ENCODE results near the gene FAM83F. TPM values are rescaled to one million over a fixed set of nuclear protein-coding genes. Genes with fewer than 3 reads are reported as not detected.

FAM83F gene
- polyA plus RNA-seq, 4 donors, result 8.5 to 19.9 (median 14.0) TPM

DNA sequence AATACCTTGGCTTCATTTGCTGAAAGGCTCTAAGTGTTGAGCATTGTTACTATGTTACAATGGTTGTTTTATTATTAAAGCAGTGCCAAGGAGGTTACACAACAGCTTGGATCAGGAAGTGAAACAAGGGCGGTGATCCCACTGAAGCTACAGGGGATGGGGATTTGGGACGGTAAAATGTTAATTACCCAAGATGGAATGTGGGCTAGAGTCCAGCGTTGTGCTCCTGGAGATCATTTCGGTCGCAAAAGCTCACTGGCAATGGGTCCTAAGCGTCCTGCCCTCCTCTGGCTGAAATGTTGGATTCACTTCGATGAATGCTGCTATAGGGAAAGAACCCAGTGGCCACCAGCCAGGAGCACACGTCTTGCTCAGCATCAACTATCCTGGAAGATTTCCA lies 48.3 kb downstream of the FAM83F start:
- 56 to 83% (median 70%) methylated on average over 8 of the region's 8 CpGs for WGBS, 3 donors
- Histone ChIP-seq H3K36me3 (ENCODE audit: control insufficient read depth in 3 of 3, insufficient read depth in 2 of 3, low read depth in 1 of 3, low read length in 3 of 3) (no peaks in the 10 kb centered on the region), H3K27me3 (ENCODE audit: control insufficient read depth in 3 of 3, insufficient read depth in 3 of 3, low read length in 3 of 3) (no peaks in the 10 kb centered on the region), H3K9me3 (ENCODE audit: control insufficient read depth in 2 of 2, insufficient read depth in 1 of 2, low read depth in 1 of 2, low read length in 1 of 2) (no peaks in the 10 kb centered on the region), H3K4me1 (ENCODE audit: control insufficient read depth in 3 of 3, insufficient read depth in 2 of 3, low read depth in 1 of 3, low read length in 2 of 3) (peaks cover 2 to 12% (median 7%) of the 10 kb centered on the region in 3 donors), H3K4me3 (ENCODE audit: low read depth in 1 of 3, low read length in 3 of 3) (no peak overlapping the region), H3K27ac (ENCODE audit: low read depth in 1 of 3, low read length in 2 of 3) (peak overlapping the region in 1 of 3 donors; percentile 95)
- FAIRE-seq (no peak), DNase-seq (no peak)

DNA sequence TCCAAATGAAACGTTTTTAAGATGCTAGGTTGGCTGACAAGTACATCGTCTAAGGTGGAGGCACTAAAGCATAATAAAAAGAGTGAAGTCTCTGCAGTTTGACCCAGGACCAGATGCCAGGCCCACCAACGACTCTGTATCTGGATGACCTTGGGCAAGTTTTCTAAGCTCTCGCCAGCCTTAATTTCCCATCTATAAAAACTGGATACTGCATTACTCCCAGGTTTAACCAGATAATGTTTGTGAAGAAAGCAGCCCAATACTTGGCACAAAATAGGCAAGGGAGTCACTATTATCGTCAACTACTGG lies 49.0 kb downstream of the FAM83F start:
- Histone ChIP-seq H3K4me3 (ENCODE audit: low read depth in 1 of 3, low read length in 3 of 3) (peak overlapping the region in 2 of 3 donors; percentile 60 to 65), H3K27ac (ENCODE audit: low read depth in 1 of 3, low read length in 2 of 3) (peak overlapping the region; percentile 82 to 95 (median 87)), H3K4me1 (ENCODE audit: control insufficient read depth in 3 of 3, insufficient read depth in 2 of 3, low read depth in 1 of 3, low read length in 2 of 3) (peaks cover 2 to 12% (median 7%) of the 10 kb centered on the region in 3 donors), H3K9me3 (ENCODE audit: control insufficient read depth in 2 of 2, insufficient read depth in 1 of 2, low read depth in 1 of 2, low read length in 1 of 2) (no peaks in the 10 kb centered on the region), H3K27me3 (ENCODE audit: control insufficient read depth in 3 of 3, insufficient read depth in 3 of 3, low read length in 3 of 3) (no peaks in the 10 kb centered on the region), H3K36me3 (ENCODE audit: control insufficient read depth in 3 of 3, insufficient read depth in 2 of 3, low read depth in 1 of 3, low read length in 3 of 3) (no peaks in the 10 kb centered on the region)
- no peak for FAIRE-seq
- 17 to 34% (median 28%) methylated on average over 5 of the region's 5 CpGs for WGBS, 3 donors
- DNase-seq, result no peak

DNA sequence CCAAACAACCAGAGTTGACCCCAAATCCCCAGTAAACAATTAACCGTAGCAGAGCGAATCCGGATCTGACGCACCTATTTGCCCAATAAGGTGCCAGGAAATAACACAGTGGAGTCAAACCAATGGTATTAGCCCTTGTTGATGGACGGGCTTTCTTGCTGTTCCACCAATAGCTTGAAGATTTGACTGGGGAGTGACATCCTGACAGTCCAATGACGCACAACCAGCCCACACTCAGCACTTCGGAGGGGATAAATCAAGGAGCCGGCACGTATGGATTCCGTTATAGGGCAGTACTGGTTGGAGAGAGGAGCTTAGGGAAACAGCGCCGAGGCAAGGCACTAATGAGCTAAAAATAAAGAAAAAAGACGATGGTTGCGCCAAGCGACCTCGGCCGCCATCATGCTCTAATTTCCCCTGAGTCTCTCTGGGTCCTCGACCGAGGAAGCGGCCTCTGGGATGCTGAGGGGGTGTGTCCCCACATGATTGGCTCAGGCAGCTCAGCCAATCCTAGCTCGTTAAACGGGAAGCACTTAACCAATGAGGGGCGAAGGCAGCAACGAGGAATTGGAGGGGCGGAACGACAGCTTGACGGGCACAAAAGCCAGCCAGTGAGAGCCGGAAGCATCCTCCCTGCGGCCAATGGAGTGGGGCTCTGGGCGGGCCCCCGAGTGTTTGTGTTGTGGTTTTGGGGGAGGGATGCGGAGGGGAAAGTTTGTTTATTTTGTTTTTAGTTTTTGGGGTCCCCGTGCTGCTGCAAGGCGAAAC lies 49.5 kb downstream of the FAM83F start:
- peak; percentile 19 for FAIRE-seq

DNA sequence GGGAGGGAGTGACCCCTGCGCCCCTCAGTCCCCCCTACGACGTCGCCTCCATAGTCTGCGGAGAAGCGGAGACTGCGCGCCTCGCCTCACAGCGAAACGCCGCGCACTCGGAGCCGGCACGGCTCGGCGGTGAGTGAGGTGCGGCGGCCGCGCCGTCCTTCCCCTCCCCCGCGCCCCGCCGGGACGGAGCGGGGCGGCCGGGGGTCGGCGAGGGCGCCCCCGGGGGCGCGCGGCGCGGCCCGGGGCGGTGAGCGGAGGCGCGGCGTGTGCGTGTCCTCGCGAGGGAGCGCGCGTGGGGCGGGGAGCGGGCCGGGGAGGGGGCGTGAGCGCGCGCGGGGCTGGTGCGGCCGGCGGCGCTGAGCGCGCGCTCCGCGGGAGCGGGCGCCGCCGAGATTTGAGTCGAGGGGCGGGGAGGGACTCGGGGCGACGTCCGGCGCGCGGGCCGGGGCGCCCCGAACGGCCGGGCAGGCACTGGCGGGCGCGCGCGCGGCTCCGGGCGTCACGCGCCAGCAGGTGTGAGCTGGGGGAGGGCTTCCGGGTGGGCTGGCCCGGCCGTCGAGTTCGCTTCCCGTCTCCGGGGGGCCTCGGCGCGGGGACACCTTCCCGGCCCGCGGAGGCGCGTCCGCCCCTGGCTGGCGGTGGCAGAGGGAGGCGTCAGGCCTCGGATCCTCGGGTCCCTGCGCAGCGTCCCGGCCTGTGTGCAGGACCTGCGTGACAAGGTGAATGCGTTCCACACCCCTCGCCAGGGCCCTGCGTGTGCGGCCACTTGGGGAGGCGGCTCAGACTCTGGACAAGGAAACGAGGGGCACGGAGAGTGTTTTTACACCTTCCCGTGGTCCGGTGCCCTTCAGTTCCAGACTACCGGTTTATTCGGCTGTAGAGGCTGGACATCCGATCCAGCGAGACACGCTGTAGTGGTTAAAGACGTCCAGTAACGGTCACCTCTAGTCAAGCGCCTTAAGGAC lies 50.4 kb downstream of the FAM83F start:
- DNase-seq (peak; percentile 48 to 87), FAIRE-seq (no peak)
- 0 to 1% (median 1%) methylated on average over 71 to 138 of the region's 138 CpGs for WGBS, 3 donors
- peaks cover 2 to 12% (median 7%) of the 10 kb centered on the region in 3 donors for H3K4me1 ChIP-seq (ENCODE audit: control insufficient read depth in 3 of 3, insufficient read depth in 2 of 3, low read depth in 1 of 3, low read length in 2 of 3)
- H3K27me3 ChIP-seq (ENCODE audit: control insufficient read depth in 3 of 3, insufficient read depth in 3 of 3, low read length in 3 of 3), result no peaks in the 10 kb centered on the region
- no peaks in the 10 kb centered on the region for H3K9me3 ChIP-seq (ENCODE audit: control insufficient read depth in 2 of 2, insufficient read depth in 1 of 2, low read depth in 1 of 2, low read length in 1 of 2)
- peak overlapping the region; percentile 68 to 95 (median 77) for H3K4me3 ChIP-seq (ENCODE audit: low read depth in 1 of 3, low read length in 3 of 3)
- no peaks in the 10 kb centered on the region for H3K36me3 ChIP-seq (ENCODE audit: control insufficient read depth in 3 of 3, insufficient read depth in 2 of 3, low read depth in 1 of 3, low read length in 3 of 3)
- peak overlapping the region; percentile 55 to 88 (median 87) for H3K27ac ChIP-seq (ENCODE audit: low read depth in 1 of 3, low read length in 2 of 3)

More for the DNA sequence above, 49.5 kb downstream of the FAM83F start:
- Histone ChIP-seq H3K27ac (ENCODE audit: low read depth in 1 of 3, low read length in 2 of 3) (peak overlapping the region; percentile 87 to 95 (median 89)), H3K9me3 (ENCODE audit: control insufficient read depth in 2 of 2, insufficient read depth in 1 of 2, low read depth in 1 of 2, low read length in 1 of 2) (no peaks in the 10 kb centered on the region), H3K36me3 (ENCODE audit: control insufficient read depth in 3 of 3, insufficient read depth in 2 of 3, low read depth in 1 of 3, low read length in 3 of 3) (no peaks in the 10 kb centered on the region), H3K27me3 (ENCODE audit: control insufficient read depth in 3 of 3, insufficient read depth in 3 of 3, low read length in 3 of 3) (no peaks in the 10 kb centered on the region), H3K4me1 (ENCODE audit: control insufficient read depth in 3 of 3, insufficient read depth in 2 of 3, low read depth in 1 of 3, low read length in 2 of 3) (peaks cover 2 to 12% (median 7%) of the 10 kb centered on the region in 3 donors), H3K4me3 (ENCODE audit: low read depth in 1 of 3, low read length in 3 of 3) (peak overlapping the region; percentile 65 to 95 (median 68))
- peak; percentile 99 to 100 for DNase-seq
- WGBS, 3 donors, result 0 to 1% (median 0%) methylated on average over 34 of the region's 34 CpGs

DNA sequence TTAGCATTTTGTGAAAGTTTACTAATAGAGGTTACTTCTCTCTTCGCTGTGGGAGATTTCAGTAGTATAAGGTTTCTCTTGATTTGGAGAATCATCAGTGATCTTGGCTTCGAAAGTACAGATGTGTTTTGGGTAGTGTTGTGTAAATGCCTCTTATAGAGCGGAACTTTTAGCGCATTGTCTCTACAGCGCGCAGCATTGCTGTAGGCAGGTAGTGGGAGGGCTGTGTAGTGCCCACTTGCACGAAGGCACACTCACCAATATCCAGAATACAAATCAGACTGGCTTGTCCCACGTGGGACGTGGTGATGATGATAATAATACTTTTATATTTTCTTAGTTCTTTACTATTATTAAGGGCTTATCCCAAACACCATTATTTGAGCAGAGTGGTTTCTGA lies 51.4 kb downstream of the FAM83F start:
- H3K27ac ChIP-seq (ENCODE audit: low read depth in 1 of 3, low read length in 2 of 3), result no peak overlapping the region
- FAIRE-seq (no peak), DNase-seq (no peak)
- peaks cover 2 to 12% (median 9%) of the 10 kb centered on the region in 3 donors for H3K4me1 ChIP-seq (ENCODE audit: control insufficient read depth in 3 of 3, insufficient read depth in 2 of 3, low read depth in 1 of 3, low read length in 2 of 3)
- WGBS, 3 donors, result 75 to 84% (median 81%) methylated on average over 9 of the region's 9 CpGs
- H3K36me3 ChIP-seq (ENCODE audit: control insufficient read depth in 3 of 3, insufficient read depth in 2 of 3, low read depth in 1 of 3, low read length in 3 of 3), result no peaks in the 10 kb centered on the region
- H3K9me3 ChIP-seq (ENCODE audit: control insufficient read depth in 2 of 2, insufficient read depth in 1 of 2, low read depth in 1 of 2, low read length in 1 of 2), result no peaks in the 10 kb centered on the region
- H3K4me3 ChIP-seq (ENCODE audit: low read depth in 1 of 3, low read length in 3 of 3), result no peak overlapping the region
- H3K27me3 ChIP-seq (ENCODE audit: control insufficient read depth in 3 of 3, insufficient read depth in 3 of 3, low read length in 3 of 3), result no peaks in the 10 kb centered on the region

DNA sequence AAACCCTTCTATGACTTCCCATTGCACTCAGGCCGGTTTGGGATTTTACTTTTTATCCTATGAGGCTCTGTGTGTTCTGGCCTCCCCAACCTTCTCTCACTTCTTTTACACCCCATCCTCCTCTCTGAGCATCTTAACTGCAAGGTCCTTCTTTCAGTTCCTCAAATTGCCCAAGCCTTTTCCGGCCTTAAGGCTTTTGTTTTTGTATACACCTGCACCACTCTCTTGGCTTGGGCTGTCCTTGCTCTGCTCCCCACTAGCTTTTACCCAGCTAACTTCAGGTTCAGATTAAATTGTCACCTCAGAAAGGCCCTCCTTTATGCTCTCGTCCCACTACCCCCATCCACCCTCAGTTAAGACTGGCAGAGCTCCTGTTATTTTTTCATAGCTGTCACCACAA lies 55.5 kb downstream of the FAM83F start:
- Histone ChIP-seq H3K4me3 (ENCODE audit: low read depth in 1 of 3, low read length in 3 of 3) (no peak overlapping the region), H3K27me3 (ENCODE audit: control insufficient read depth in 3 of 3, insufficient read depth in 3 of 3, low read length in 3 of 3) (no peaks in the 10 kb centered on the region), H3K36me3 (ENCODE audit: control insufficient read depth in 3 of 3, insufficient read depth in 2 of 3, low read depth in 1 of 3, low read length in 3 of 3) (no peaks in the 10 kb centered on the region), H3K27ac (ENCODE audit: low read depth in 1 of 3, low read length in 2 of 3) (no peak overlapping the region), H3K4me1 (ENCODE audit: control insufficient read depth in 3 of 3, insufficient read depth in 2 of 3, low read depth in 1 of 3, low read length in 2 of 3) (peaks cover 4 to 13% (median 8%) of the 10 kb centered on the region in 3 donors), H3K9me3 (ENCODE audit: control insufficient read depth in 2 of 2, insufficient read depth in 1 of 2, low read depth in 1 of 2, low read length in 1 of 2) (no peaks in the 10 kb centered on the region)
- DNase-seq, result no peak
- FAIRE-seq, result no peak
- 73 to 86% (median 81%) methylated on average over 3 of the region's 3 CpGs for WGBS, 3 donors

DNA sequence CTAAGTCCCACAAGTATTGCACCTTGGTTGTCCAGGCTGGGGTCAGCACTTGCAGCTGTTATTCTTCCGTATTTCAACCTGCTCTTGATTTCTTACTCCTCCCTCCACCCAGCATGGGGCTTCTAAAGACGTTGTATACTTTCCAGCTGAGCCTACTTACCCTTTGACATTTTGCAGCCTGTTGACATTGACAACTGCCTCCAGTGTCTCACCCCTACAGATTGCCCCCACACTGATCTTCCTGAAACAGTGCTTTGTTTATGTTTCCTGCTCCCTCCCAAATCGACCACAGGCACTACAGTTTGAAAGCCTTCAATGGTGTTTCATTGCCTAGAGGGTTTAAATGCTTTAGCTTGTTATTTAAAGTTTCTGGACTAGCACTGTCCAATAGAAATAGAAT lies 56.6 kb downstream of the FAM83F start:
- no peak for FAIRE-seq
- no peaks in the 10 kb centered on the region for H3K27me3 ChIP-seq (ENCODE audit: control insufficient read depth in 3 of 3, insufficient read depth in 3 of 3, low read length in 3 of 3)
- no peak for DNase-seq
- no peaks in the 10 kb centered on the region for H3K36me3 ChIP-seq (ENCODE audit: control insufficient read depth in 3 of 3, insufficient read depth in 2 of 3, low read depth in 1 of 3, low read length in 3 of 3)
- WGBS, 3 donors, result 21 to 41% (median 35%) methylated on average over 3 of the region's 3 CpGs
- no peaks in the 10 kb centered on the region for H3K9me3 ChIP-seq (ENCODE audit: control insufficient read depth in 2 of 2, insufficient read depth in 1 of 2, low read depth in 1 of 2, low read length in 1 of 2)
- H3K27ac ChIP-seq (ENCODE audit: low read depth in 1 of 3, low read length in 2 of 3), result peak overlapping the region in 1 of 3 donors; percentile 4
- H3K4me3 ChIP-seq (ENCODE audit: low read depth in 1 of 3, low read length in 3 of 3), result no peak overlapping the region
- peaks cover under 1 to 14% (median 3%) of the 10 kb centered on the region in 3 donors for H3K4me1 ChIP-seq (ENCODE audit: control insufficient read depth in 3 of 3, insufficient read depth in 2 of 3, low read depth in 1 of 3, low read length in 2 of 3)

DNA sequence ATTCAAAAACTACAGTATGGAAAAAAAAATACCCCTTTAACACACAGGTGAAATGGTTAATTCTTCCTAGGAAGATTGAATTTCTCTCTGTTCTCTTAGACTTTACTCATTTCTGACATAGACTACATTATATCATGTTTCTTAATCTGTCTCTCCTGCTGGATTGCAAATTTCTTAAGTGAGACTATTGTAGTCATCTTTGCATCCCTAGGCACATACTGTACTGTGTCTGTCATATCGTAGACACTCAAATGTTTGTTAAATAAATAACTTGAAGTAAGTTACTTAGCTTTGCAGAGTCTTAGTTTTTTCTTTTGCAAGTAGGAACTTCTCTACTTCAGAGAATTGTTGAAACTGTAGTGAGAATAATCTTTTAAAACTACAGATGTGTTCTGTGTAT lies 58.7 kb downstream of the FAM83F start:
- Histone ChIP-seq H3K27me3 (ENCODE audit: control insufficient read depth in 3 of 3, insufficient read depth in 3 of 3, low read length in 3 of 3) (no peaks in the 10 kb centered on the region), H3K9me3 (ENCODE audit: control insufficient read depth in 2 of 2, insufficient read depth in 1 of 2, low read depth in 1 of 2, low read length in 1 of 2) (no peaks in the 10 kb centered on the region), H3K27ac (ENCODE audit: low read depth in 1 of 3, low read length in 2 of 3) (no peak overlapping the region), H3K4me1 (ENCODE audit: control insufficient read depth in 3 of 3, insufficient read depth in 2 of 3, low read depth in 1 of 3, low read length in 2 of 3) (peaks cover 0 to 20% (median 3%) of the 10 kb centered on the region in 3 donors), H3K36me3 (ENCODE audit: control insufficient read depth in 3 of 3, insufficient read depth in 2 of 3, low read depth in 1 of 3, low read length in 3 of 3) (peaks cover 0 to 2% (median 0%) of the 10 kb centered on the region in 3 donors), H3K4me3 (ENCODE audit: low read depth in 1 of 3, low read length in 3 of 3) (no peak overlapping the region)
- no peak for FAIRE-seq
- no peak for DNase-seq
- 79 to 81% (median 80%) methylated on average over 1 of the region's 1 CpG for WGBS, 3 donors

Data from small intestine (tissue), 7 donors.